ENCODE measurements around the gene SLC35F5.
A peak's percentile ranks its signal among the peaks of the same experiment; 100 is the strongest.

SLC35F5 gene

GRCh38 chr2:113755835-113756354 lies 547 bp downstream of the SLC35F5 start:
- H3K4me3 ChIP-seq (replicated peaks; ENCODE audit: low read depth, low read length) = peak overlapping the region; percentile 76
- DNase-seq (ENCODE audit: low read depth) = no peak

DNA sequence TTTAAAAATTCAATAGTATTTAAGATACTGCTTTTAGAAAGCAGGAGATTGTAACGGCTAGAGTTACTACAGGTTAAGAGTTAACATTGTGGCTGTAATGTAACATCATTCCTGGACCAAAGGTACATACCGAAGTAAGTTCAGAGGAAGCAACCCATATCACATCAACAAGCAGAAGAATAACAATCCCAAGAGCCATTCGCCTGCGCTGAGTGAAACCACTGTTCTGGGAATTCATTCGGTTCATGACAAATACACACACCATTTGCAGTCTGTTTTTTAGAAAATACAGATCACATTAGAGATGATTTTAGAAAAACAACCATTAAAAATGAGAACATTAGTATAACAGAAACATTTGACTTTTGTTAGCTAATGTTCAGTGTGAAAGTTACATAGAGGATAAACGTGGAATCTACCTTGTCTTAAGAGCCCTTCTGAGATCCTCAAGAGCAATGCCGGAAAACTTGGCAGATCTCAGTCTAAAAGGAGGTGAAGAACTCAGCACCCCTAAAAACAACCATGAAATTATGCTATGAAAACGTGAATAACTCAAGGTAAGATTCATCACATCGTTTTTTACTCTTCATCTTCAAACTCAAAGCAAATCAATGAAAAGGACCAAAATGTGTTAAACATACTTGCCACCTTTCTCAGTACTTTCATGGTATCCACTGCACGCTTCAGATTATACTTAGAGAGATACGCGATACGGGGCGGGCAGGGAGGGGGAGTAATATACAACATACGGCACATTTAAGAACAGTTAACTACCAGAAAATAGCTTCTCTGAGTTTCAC lies 1.2 kb downstream of the SLC35F5 start:
- TF ChIP-seq, protein P1, sequence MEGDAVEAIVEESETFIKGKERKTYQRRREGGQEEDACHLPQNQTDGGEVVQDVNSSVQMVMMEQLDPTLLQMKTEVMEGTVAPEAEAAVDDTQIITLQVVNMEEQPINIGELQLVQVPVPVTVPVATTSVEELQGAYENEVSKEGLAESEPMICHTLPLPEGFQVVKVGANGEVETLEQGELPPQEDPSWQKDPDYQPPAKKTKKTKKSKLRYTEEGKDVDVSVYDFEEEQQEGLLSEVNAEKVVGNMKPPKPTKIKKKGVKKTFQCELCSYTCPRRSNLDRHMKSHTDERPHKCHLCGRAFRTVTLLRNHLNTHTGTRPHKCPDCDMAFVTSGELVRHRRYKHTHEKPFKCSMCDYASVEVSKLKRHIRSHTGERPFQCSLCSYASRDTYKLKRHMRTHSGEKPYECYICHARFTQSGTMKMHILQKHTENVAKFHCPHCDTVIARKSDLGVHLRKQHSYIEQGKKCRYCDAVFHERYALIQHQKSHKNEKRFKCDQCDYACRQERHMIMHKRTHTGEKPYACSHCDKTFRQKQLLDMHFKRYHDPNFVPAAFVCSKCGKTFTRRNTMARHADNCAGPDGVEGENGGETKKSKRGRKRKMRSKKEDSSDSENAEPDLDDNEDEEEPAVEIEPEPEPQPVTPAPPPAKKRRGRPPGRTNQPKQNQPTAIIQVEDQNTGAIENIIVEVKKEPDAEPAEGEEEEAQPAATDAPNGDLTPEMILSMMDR (IDR thresholded peaks at IDR 0.05; ENCODE audit: low read length, missing control alignments) = no peak
- DNase-seq (ENCODE audit: low read depth) = peak; percentile 22
- H3K4me3 ChIP-seq (replicated peaks; ENCODE audit: low read depth, low read length) = peak overlapping the region; percentile 76

More at GRCh38 chr2:113755835-113756354, 547 bp downstream of the SLC35F5 start:
- TF ChIP-seq, protein P1 (IDR thresholded peaks at IDR 0.05; ENCODE audit: low read length, missing control alignments) = no peak

DNA sequence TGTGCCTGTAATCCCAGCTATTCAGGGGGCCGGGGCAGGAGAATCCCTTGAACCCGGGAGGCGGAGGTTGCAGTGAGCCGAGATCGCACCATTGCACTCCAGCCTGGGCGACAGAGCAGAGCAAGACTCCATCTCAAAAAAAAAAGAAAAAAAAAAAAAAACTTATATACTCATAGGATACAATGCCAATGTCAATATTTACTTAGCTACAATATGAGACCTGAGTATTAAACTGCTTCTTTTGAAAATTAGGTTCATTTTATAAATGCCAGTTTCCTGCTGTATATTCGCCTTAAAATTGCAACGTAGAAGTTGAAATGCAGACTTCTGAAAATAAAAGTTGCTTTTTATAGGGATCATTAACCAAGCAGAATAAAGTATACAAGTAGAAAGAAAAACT lies 2.3 kb downstream of the SLC35F5 start:
- no peak overlapping the region for H3K4me3 ChIP-seq (replicated peaks; ENCODE audit: low read depth, low read length)
- TF ChIP-seq, protein P1 (IDR thresholded peaks at IDR 0.05; ENCODE audit: low read length, missing control alignments) = no peak

GRCh38 chr2:113750385-113750784 lies 6.1 kb downstream of the SLC35F5 start:
- DNase-seq (ENCODE audit: low read depth) = no peak
- TF ChIP-seq, protein P1 (IDR thresholded peaks at IDR 0.05; ENCODE audit: low read length, missing control alignments) = no peak
- no peak overlapping the region for H3K4me3 ChIP-seq (replicated peaks; ENCODE audit: low read depth, low read length)

More for the DNA sequence above, 2.3 kb downstream of the SLC35F5 start:
- no peak for DNase-seq (ENCODE audit: low read depth)

- no peak for DNase-seq (ENCODE audit: low read depth)
- no peak overlapping the region for H3K4me3 ChIP-seq (replicated peaks; ENCODE audit: low read depth, low read length)
- TF ChIP-seq, protein P1 (IDR thresholded peaks at IDR 0.05; ENCODE audit: low read length, missing control alignments) = no peak
Observed at GRCh38 chr2:113741091-113741490, 15.4 kb downstream of the SLC35F5 start.

DNA sequence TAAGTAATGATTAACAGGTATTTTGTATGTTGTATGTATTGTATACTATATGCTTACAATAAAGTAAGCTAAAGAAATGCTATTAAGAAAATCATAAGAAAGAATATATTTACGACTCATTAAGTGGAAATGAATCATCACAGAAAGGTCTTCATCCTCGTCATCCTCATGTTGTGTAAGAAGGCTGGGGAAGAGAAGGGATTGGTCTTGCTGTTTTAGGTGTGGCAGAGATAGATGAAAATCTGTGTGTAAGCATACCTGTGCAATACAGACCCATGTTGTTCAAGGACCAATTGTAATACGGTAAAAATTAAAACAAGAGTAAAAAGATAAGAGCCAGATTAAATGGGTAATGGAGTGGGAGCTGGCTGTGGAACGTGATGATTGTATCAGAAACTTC lies 16.6 kb downstream of the SLC35F5 start:
- H3K4me3 ChIP-seq (replicated peaks; ENCODE audit: low read depth, low read length) = no peak overlapping the region
- DNase-seq (ENCODE audit: low read depth) = no peak
- TF ChIP-seq, protein P1 (IDR thresholded peaks at IDR 0.05; ENCODE audit: low read length, missing control alignments) = no peak

All from fibroblast of pulmonary artery (primary cell).